SK-N-SH (cell line): ENCODE data around the gene PHF12. TPM values are rescaled to one million over a fixed set of nuclear protein-coding genes. Genes with fewer than 3 reads are reported as not detected.

Source experiments
- CTCF ChIA-PET: fragments of 300-600, 350-600 bp; formaldehyde crosslinking; extraction: SDS; loops from one replicate; lab custom pipeline; 2021; lab: Yijun Ruan, JAX
- POLR2A ChIA-PET: fragments of 350-600 bp; sonication (Branson Sonifier 250); formaldehyde crosslinking; extraction: SDS; loops from one replicate; lab custom pipeline; 2020; ENCODE audit warnings: antibody characterized with exemption, inconsistent platforms; lab: Yijun Ruan, JAX
- DNase-seq: peaks from one replicate; pipeline ENCODE4 v3.0.0; 2012
- H2AFZ ChIP-seq: fragments of 200-600 bp; sonication (generic); 2 replicates; pipeline ENCODE4 v1.8.1; 2016; ENCODE audit warnings: antibody characterized with exemption, mild to moderate bottlenecking, low read depth
- H3F3A ChIP-seq: fragments of 200-600 bp; sonication (generic); replicated peaks from 2 replicates; pipeline ENCODE3; 2016; ENCODE audit warnings: antibody characterized with exemption, mild to moderate bottlenecking; ENCODE audit not compliant: insufficient read depth
- H3K27ac ChIP-seq, 2 experiments: fragments of 200-500 bp in 1 of 2; fragments of 200-600 bp in 1 of 2; sonication (Bioruptor generic) in 1 of 2; sonication (generic), shearing (Covaris generic) in 1 of 2; 2 replicates each; pipeline versions ENCODE4 v1.5.1 to v1.6.1; 2014 to 2016; ENCODE audit warnings: low read depth in 2 of 2, inconsistent platforms in 1 of 2, low read length in 1 of 2, mild to moderate bottlenecking in 1 of 2, mixed read lengths in 1 of 2
- H3K27me3 ChIP-seq: fragments of 200-600 bp; sonication (generic), shearing (Covaris generic); 2 replicates; pipeline ENCODE4 v1.6.1; 2016; ENCODE audit warnings: mixed run types; ENCODE audit not compliant: insufficient read depth
- H3K36me3 ChIP-seq, 2 experiments: fragments of 200-500 bp in 1 of 2; fragments of 200-600 bp in 1 of 2; sonication (Bioruptor generic) in 1 of 2; sonication (generic) in 1 of 2; replicated peaks in 1 of 2; 2 replicates each; pipeline versions ENCODE3 to v1.5.1; 2014 to 2016; ENCODE audit warnings: low read length in 1 of 2, mild to moderate bottlenecking in 1 of 2; ENCODE audit not compliant: insufficient read depth in 2 of 2, control insufficient read depth in 1 of 2
- H3K4me1 ChIP-seq, 2 experiments: fragments of 200-500 bp in 1 of 2; fragments of 200-600 bp in 1 of 2; sonication (Bioruptor generic) in 1 of 2; sonication (generic), shearing (Covaris generic) in 1 of 2; 2 replicates each; pipeline versions ENCODE4 v1.5.1 to v1.6.1; 2014 to 2016; ENCODE audit warnings: low read depth in 1 of 2, low read length in 1 of 2, mixed run types in 1 of 2; ENCODE audit not compliant: insufficient read depth in 2 of 2, control insufficient read depth in 1 of 2
- H3K4me2 ChIP-seq: fragments of 200-600 bp; sonication (generic), shearing (Covaris generic); 2 replicates; pipeline ENCODE4 v1.6.1; 2017; ENCODE audit warnings: mixed run types
- H3K4me3 ChIP-seq, 2 experiments: fragments of 200-500 bp in 1 of 2; fragments of 200-600 bp in 1 of 2; sonication (Bioruptor generic) in 1 of 2; sonication (generic), shearing (Covaris generic) in 1 of 2; 2 replicates each; pipeline versions ENCODE4 v1.5.1 to v1.8.1; 2014 to 2016; ENCODE audit warnings: low read depth in 2 of 2, inconsistent platforms in 1 of 2, low read length in 1 of 2, mild to moderate bottlenecking in 1 of 2, mixed read lengths in 1 of 2, moderate library complexity in 1 of 2
- H3K79me2 ChIP-seq: fragments of 200-600 bp; sonication (generic); 2 replicates; pipeline ENCODE4 v1.8.1; 2017; ENCODE audit warnings: mild to moderate bottlenecking; ENCODE audit not compliant: insufficient read depth
- H3K9ac ChIP-seq: fragments of 200-600 bp; sonication (generic); 2 replicates; pipeline ENCODE4 v1.6.1; 2017; ENCODE audit warnings: mixed run types
- H3K9me2 ChIP-seq: fragments of 200-600 bp; sonication (generic); 2 replicates; pipeline ENCODE4 v1.6.1; 2017; ENCODE audit warnings: mixed run types
- H3K9me3 ChIP-seq: fragments of 200-600 bp; sonication (generic); 2 replicates; pipeline ENCODE4 v1.6.1; 2017; ENCODE audit warnings: mixed run types, mild to moderate bottlenecking, moderate library complexity
- H4K20me1 ChIP-seq: fragments of 200-600 bp; sonication (generic); 2 replicates; pipeline ENCODE4 v1.6.1; 2017; ENCODE audit warnings: mild to moderate bottlenecking, mixed run types; ENCODE audit not compliant: insufficient read depth
- ELF1 ChIP-seq: IDR thresholded peaks from 2 replicates; pipeline ENCODE4 v1.4.0; 2012
- EP300 ChIP-seq, 2 experiments: IDR thresholded peaks; 2 replicates each; pipeline versions ENCODE4 v1.4.0 to v1.6.1; 2012; ENCODE audit warnings: borderline replicate concordance in 1 of 2, low read depth in 1 of 2, low read length in 1 of 2
- EZH2phosphoT487 ChIP-seq: fragments of 200-600 bp; sonication (generic); IDR thresholded peaks from 2 replicates; pipeline ENCODE4 v1.6.1; 2017; ENCODE audit warnings: low read depth, mixed run types, mild to moderate bottlenecking, antibody characterized with exemption, moderate library complexity, borderline replicate concordance
- FOSL2 ChIP-seq: IDR thresholded peaks from 2 replicates; pipeline ENCODE4 v1.4.0; 2012; ENCODE audit warnings: low read depth, mild to moderate bottlenecking, moderate library complexity, borderline replicate concordance
- FOXJ3 ChIP-seq: sonication (generic); formaldehyde crosslinking; IDR thresholded peaks from 2 replicates; pipeline ENCODE4 v1.5.1; 2020; ENCODE audit warnings: mild to moderate bottlenecking, missing genetic modification reagents
- FOXM1 ChIP-seq: IDR thresholded peaks from 2 replicates; pipeline ENCODE4 v1.4.0; 2012; ENCODE audit warnings: low read depth, mild to moderate bottlenecking
- GABPA ChIP-seq: IDR thresholded peaks from 2 replicates; pipeline ENCODE4 v1.4.0; 2012; ENCODE audit warnings: low read depth, mild to moderate bottlenecking
- GATA2 ChIP-seq: sonication (generic); formaldehyde crosslinking; IDR thresholded peaks from 2 replicates; pipeline ENCODE4 v1.5.0; 2020; ENCODE audit warnings: mild to moderate bottlenecking, missing genetic modification reagents
- JUND ChIP-seq: IDR thresholded peaks from 2 replicates; pipeline ENCODE4 v1.4.0; 2012
- MXI1 ChIP-seq: IDR thresholded peaks from 2 replicates; pipeline ENCODE4 v1.6.1; 2012; ENCODE audit warnings: mild to moderate bottlenecking, low read depth, low read length, improper control_type of control experiment
- NFIC ChIP-seq: IDR thresholded peaks from 2 replicates; pipeline ENCODE4 v1.4.0; 2012; ENCODE audit warnings: borderline replicate concordance
- NRF1 ChIP-seq: IDR thresholded peaks from 2 replicates; pipeline ENCODE4 v1.6.1; 2012; ENCODE audit warnings: low read depth, mild to moderate bottlenecking, low read length
- RAD21 ChIP-seq: IDR thresholded peaks from 2 replicates; pipeline ENCODE4 v1.6.1; 2012; ENCODE audit warnings: mild to moderate bottlenecking, low read length
- RCOR1 ChIP-seq: fragments of 150-350 bp; IDR thresholded peaks from 2 replicates; pipeline ENCODE4 v1.6.1; 2017; ENCODE audit warnings: antibody characterized with exemption, low read length
- REST ChIP-seq: IDR thresholded peaks from 2 replicates; pipeline ENCODE4 v1.6.1; 2012; ENCODE audit warnings: mild to moderate bottlenecking, low read depth, low read length, moderate library complexity
- RXRA ChIP-seq: IDR thresholded peaks from 2 replicates; pipeline ENCODE4 v1.4.0; 2012; ENCODE audit warnings: low read depth, mild to moderate bottlenecking, borderline replicate concordance
- SMC3 ChIP-seq: IDR thresholded peaks from 2 replicates; pipeline ENCODE4 v1.6.1; 2012; ENCODE audit warnings: low read depth, low read length, improper control_type of control experiment
- TAF1 ChIP-seq: IDR thresholded peaks from 2 replicates; pipeline ENCODE4 v1.6.1; 2012; ENCODE audit warnings: low read depth, mild to moderate bottlenecking, low read length, moderate library complexity, borderline replicate concordance
- TEAD4 ChIP-seq: IDR thresholded peaks from 2 replicates; pipeline ENCODE4 v1.4.0; 2012; ENCODE audit warnings: mild to moderate bottlenecking, borderline replicate concordance; ENCODE audit not compliant: insufficient read depth
- USF2 ChIP-seq: fragments of 150-350 bp; IDR thresholded peaks from 2 replicates; pipeline ENCODE4 v1.6.1; 2017; ENCODE audit warnings: antibody characterized with exemption, low read length, low read depth, borderline replicate concordance
- ZBTB33 ChIP-seq: IDR thresholded peaks from 2 replicates; pipeline ENCODE4 v1.4.0; 2012; ENCODE audit warnings: low read depth, borderline replicate concordance
- WGBS: methylation state at CpG from one replicate; pipeline ENCODE4 v1.1.6; 2017; ENCODE audit warnings: low lambda C conversion rate; 5-methylcytosine and 5-hydroxymethylcytosine counted together
- polyA plus RNA-seq, 3 experiments: library from polyadenylated mRNA; depleted of rRNA; stranded (reverse); fragments of >200 nt; gene quantifications; 2 replicates each; pipeline ENCODE4 v1.2.3, GENCODE V29; 2012

Gene PHF12
- polyA plus RNA-seq, 1 of the 3 experiments (the other 2 are of a cell fraction): 24.0 TPM

- no peak overlapping the region for H3K4me3 ChIP-seq
- POLR2A ChIA-PET: no interaction called here
- H3K36me3 ChIP-seq: peaks cover 73 to 75% of the 10 kb centered on the region in 2 experiments
- H3K9ac ChIP-seq: no peak overlapping the region
- no peaks in the 10 kb centered on the region for H3K9me3 ChIP-seq
- peaks cover 0 to 2% of the 10 kb centered on the region in 2 experiments; a peak in 1 of 4 replicates for H3K4me1 ChIP-seq
- no peak for TF ChIP-seq FOXJ3 (CRISPR knock-in tag)
- TF ChIP-seq TEAD4: no peak
- no peak for TF ChIP-seq REST
- TF ChIP-seq FOXM1: no peak
- TF ChIP-seq GATA2 (CRISPR knock-in tag): no peak
- TF ChIP-seq EZH2phosphoT487: no peak
- H3K4me2 ChIP-seq: no peak overlapping the region
- peaks cover 14% of the 10 kb centered on the region for H3F3A ChIP-seq
- no peak overlapping the region for H3K27ac ChIP-seq
- no peaks in the 10 kb centered on the region for H3K27me3 ChIP-seq
- peaks cover 14% of the 10 kb centered on the region for H4K20me1 ChIP-seq
- CTCF ChIA-PET: interaction anchor here (0.8 to 3.1 kb wide), 4 partner anchors 16 to 193 kb away, joined by 3 to 9 read pairs (median 4); no protein-coding TSS in a partner anchor
- no peaks in the 10 kb centered on the region for H3K9me2 ChIP-seq
- DNase-seq: no peak
- H3K79me2 ChIP-seq: peaks cover 56% of the 10 kb centered on the region
- H2AFZ ChIP-seq: no peak overlapping the region
Measured at GRCh38 chr17:28920201-28920600, 31.1 kb downstream of the PHF12 start.

GRCh38 chr17:28918295-28918694 lies 33.0 kb downstream of the PHF12 start:
- Histone ChIP-seq H3K27ac (no peak overlapping the region), H3K9me2 (no peaks in the 10 kb centered on the region), H3K4me1 (no peaks in the 10 kb centered on the region), H3K9ac (no peak overlapping the region), H3K36me3 (peaks cover 70 to 79% of the 10 kb centered on the region in 2 experiments), H2AFZ (no peak overlapping the region), H3K4me3 (no peak overlapping the region), H3K79me2 (peaks cover 37% of the 10 kb centered on the region), H3K9me3 (no peaks in the 10 kb centered on the region), H3K27me3 (no peaks in the 10 kb centered on the region), H3F3A (peaks cover 17% of the 10 kb centered on the region), H4K20me1 (no peaks in the 10 kb centered on the region), H3K4me2 (no peak overlapping the region)
- 53% methylated on average over 2 of the region's 2 CpGs for WGBS
- CTCF ChIA-PET: interaction anchor here (0.6 to 5.2 kb wide), 11 partner anchors 10 to 372 kb away, joined by 3 to 44 read pairs (median 10); partner anchors contain the start of genes FLOT2, NEK8 and TLCD1
- POLR2A ChIA-PET: interaction anchor here (1.1 kb wide), 1 partner anchor 31 kb away, joined by 3 read pairs; no protein-coding TSS in a partner anchor
- TF ChIP-seq TAF1 (no peak), ZBTB33 (no peak), ELF1 (no peak), NFIC (no peak), RAD21 (no peak), FOSL2 (no peak), JUND (no peak), NRF1 (no peak), FOXJ3 (CRISPR knock-in tag) (no peak), SMC3 (no peak), USF2 (no peak), FOXM1 (no peak), RXRA (no peak), EZH2phosphoT487 (no peak), GABPA (no peak), EP300 (IDR thresholded peaks at IDR 0.05; ENCODE audit: borderline replicate concordance in 1 of 2, low read depth in 1 of 2, low read length in 1 of 2) (no peak), RCOR1 (no peak), MXI1 (no peak)
- DNase-seq: no peak
